HepG2 (cell line): ENCODE measurements around the gene NEDD4. TPM values are rescaled to one million over a fixed set of nuclear protein-coding genes. Genes with fewer than 3 reads are reported as not detected.
A peak's percentile ranks its signal among the peaks of the same experiment; 100 is the strongest.
"Not testable (repeated sequence)": the region's sequence is repeated elsewhere in the genome, so short reads cannot be mapped to it uniquely, and the experiment has no call there.

ENCODE experiments used
- ATAC-seq: fragments of 200-7000 bp; cut with Tn5 transposase; 3 replicates; pipeline ENCODE4 v1.9.1; 2020; ENCODE audit warnings: mild to moderate bottlenecking, moderate library complexity
- BruUV-seq: library from RNA; stranded (reverse); fragments of 400-500 nt; replicated peaks from 2 replicates; lab custom pipeline; 2021; lab: Mats Ljungman, UMichigan
- CTCF ChIA-PET: fragments of 300-600 bp; formaldehyde crosslinking; extraction: SDS; loops from one replicate; lab custom pipeline; 2021; ENCODE audit warnings: low total read pairs, inconsistent platforms, low intra/inter-chr PET ratio; lab: Yijun Ruan, JAX
- POLR2A ChIA-PET: fragments of 350-600 bp; sonication (Branson Sonifier 250); formaldehyde crosslinking; loops from one replicate; lab custom pipeline; 2020; ENCODE audit warnings: antibody characterized with exemption, inconsistent platforms; lab: Yijun Ruan, JAX
- DNase-seq: peaks from one replicate; pipeline ENCODE4 v3.0.0-alpha.2; 2015; ENCODE audit warnings: low spot score
- FAIRE-seq: peaks from 3 replicates; lab custom pipeline; 2011; peaks lifted over from hg19 to GRCh38; lab: Jason Lieb, UNC
- H2AFZ ChIP-seq: one replicate; pipeline ENCODE4 v1.6.1; 2011; ENCODE audit warnings: low read length, inconsistent platforms
- H3K27ac ChIP-seq: fragments of 300-600 bp; 3 replicates; pipeline ENCODE4 v1.8.0; 2011; ENCODE audit warnings: mixed run types, mild to moderate bottlenecking, mixed read lengths, low read length, inconsistent platforms; ENCODE audit not compliant: insufficient read depth; ENCODE audit errors: extremely low read length
- H3K27me3 ChIP-seq, 2 experiments: fragments of 200-600 bp in 1 of 2; 2 replicates in 1 of 2; 3 replicates in 1 of 2; pipeline versions ENCODE4 v1.6.0 to v1.8.0; 2011; ENCODE audit warnings: low read length in 2 of 2, mild to moderate bottlenecking in 2 of 2, moderate library complexity in 2 of 2, inconsistent platforms in 1 of 2; ENCODE audit not compliant: insufficient read depth in 2 of 2, control insufficient read depth in 1 of 2
- H3K36me3 ChIP-seq, 2 experiments: fragments of 200-600 bp in 1 of 2; replicated peaks in 1 of 2; 2 replicates in 1 of 2; 3 replicates in 1 of 2; pipeline versions ENCODE4 v1.5.1 to v1.8.0; 2011; ENCODE audit warnings: low read length in 2 of 2, inconsistent platforms in 1 of 2; ENCODE audit not compliant: insufficient read depth in 2 of 2, control insufficient read depth in 1 of 2
- H3K4me1 ChIP-seq: 2 replicates; pipeline ENCODE4 v1.5.1; 2012; ENCODE audit warnings: low read length, inconsistent platforms; ENCODE audit not compliant: insufficient read depth
- H3K4me2 ChIP-seq: 2 replicates; pipeline ENCODE4 v1.6.0; 2011; ENCODE audit warnings: low read depth, low read length, inconsistent platforms
- H3K4me3 ChIP-seq, 3 experiments: fragments of 200-600 bp in 1 of 3; sonication (generic), shearing (Covaris generic) in 1 of 3; replicated peaks in 1 of 3; 2 replicates each; pipeline ENCODE4 v1.5.1; 2011 to 2016; ENCODE audit warnings: low read length in 3 of 3, inconsistent platforms in 2 of 3, low read depth in 2 of 3, mild to moderate bottlenecking in 2 of 3, control low read depth in 1 of 3, mixed read lengths in 1 of 3; ENCODE audit not compliant: insufficient read depth in 1 of 3
- H3K79me2 ChIP-seq: one replicate; pipeline ENCODE4 v1.6.1; 2011; ENCODE audit warnings: low read length, inconsistent platforms; ENCODE audit not compliant: insufficient read depth
- H3K9ac ChIP-seq: 2 replicates; pipeline ENCODE4 v1.6.0; 2011; ENCODE audit warnings: mild to moderate bottlenecking, low read depth, low read length, inconsistent platforms; ENCODE audit not compliant: insufficient read depth
- H3K9me3 ChIP-seq: 2 replicates; pipeline ENCODE4 v1.5.1; 2012; ENCODE audit warnings: mild to moderate bottlenecking, low read length
- H4K20me1 ChIP-seq: 2 replicates; pipeline ENCODE4 v1.6.0; 2011; ENCODE audit warnings: inconsistent platforms, mild to moderate bottlenecking, low read length, moderate library complexity; ENCODE audit not compliant: insufficient read depth
- BCL6 ChIP-seq: IDR thresholded peaks from 2 replicates; pipeline ENCODE4 v1.6.1; 2016; ENCODE audit warnings: missing genetic modification reagents, missing compliant biosample characterization
- CEBPB ChIP-seq: IDR thresholded peaks from 2 replicates; pipeline ENCODE4 v1.6.1; 2011; ENCODE audit warnings: low read depth, low read length, improper control_type of control experiment, borderline replicate concordance
- CTCF ChIP-seq: sonication (generic); formaldehyde crosslinking; IDR thresholded peaks from 2 replicates; pipeline ENCODE4 v1.5.0; 2020; ENCODE audit warnings: mild to moderate bottlenecking, missing genetic modification reagents, moderate library complexity
- FOXA1 ChIP-seq, 2 experiments: fragments of 450-650 bp in 1 of 2; sonication (generic) in 1 of 2; formaldehyde crosslinking in 1 of 2; IDR thresholded peaks; 2 replicates each; pipeline versions ENCODE4 v1.4.0 to v1.6.1; 2016 to 2020; ENCODE audit warnings: missing genetic modification reagents in 1 of 2
- FOXJ3 ChIP-seq: sonication (generic); formaldehyde crosslinking; IDR thresholded peaks from 2 replicates; pipeline ENCODE4 v1.4.0; 2020; ENCODE audit warnings: missing genetic modification reagents, mild to moderate bottlenecking, borderline replicate concordance
- FOXK1 ChIP-seq: sonication (generic); formaldehyde crosslinking; IDR thresholded peaks from 2 replicates; pipeline ENCODE4 v1.4.0; 2020; ENCODE audit warnings: low read depth, missing genetic modification reagents, borderline replicate concordance
- GATAD1 ChIP-seq: IDR thresholded peaks from 2 replicates; pipeline ENCODE4 v1.6.1; 2016; ENCODE audit warnings: missing genetic modification reagents, missing compliant biosample characterization
- KDM1A ChIP-seq: IDR thresholded peaks from 2 replicates; pipeline ENCODE4 v1.6.1; 2016; ENCODE audit warnings: missing compliant biosample characterization
- KDM2A ChIP-seq: sonication (generic); formaldehyde crosslinking; IDR thresholded peaks from 2 replicates; pipeline ENCODE4 v1.4.0; 2020; ENCODE audit warnings: low read depth, missing genetic modification reagents, borderline replicate concordance
- RCOR2 ChIP-seq: IDR thresholded peaks from 2 replicates; pipeline ENCODE4 v1.6.1; 2016; ENCODE audit warnings: missing biosample characterization, missing genetic modification reagents
- SOX5 ChIP-seq: IDR thresholded peaks from 2 replicates; pipeline ENCODE4 v1.6.1; 2016; ENCODE audit warnings: borderline replicate concordance
- TARDBP ChIP-seq: sonication (generic); formaldehyde crosslinking; IDR thresholded peaks from 2 replicates; pipeline ENCODE4 v1.8.0; 2022; ENCODE audit warnings: mild to moderate bottlenecking, missing genetic modification reagents
- TBX2 ChIP-seq: sonication (generic); formaldehyde crosslinking; IDR thresholded peaks from 2 replicates; pipeline ENCODE4 v1.5.0; 2020; ENCODE audit warnings: missing genetic modification reagents, mild to moderate bottlenecking, borderline replicate concordance
- ZNF292 ChIP-seq: sonication (generic); formaldehyde crosslinking; IDR thresholded peaks from 2 replicates; pipeline ENCODE4 v1.8.1; 2022; ENCODE audit warnings: mild to moderate bottlenecking, low read depth, missing genetic modification reagents, borderline replicate concordance
- WGBS: methylation state at CpG from one replicate; pipeline ENCODE4 v1.1.6; 2017; ENCODE audit warnings: low lambda C conversion rate; 5-methylcytosine and 5-hydroxymethylcytosine counted together
- in situ Hi-C: cut with HindIII; loops from 2 replicates; pipeline ENCODE4 v1.10.0; 2017; ENCODE audit warnings: low pct_unique_long_range_greater_than_20kb; ENCODE audit not compliant: extremely low pct_ligation_motif_present
- intact Hi-C: fragments of 100-400 bp; cut with micrococcal nuclease; formaldehyde crosslinking; loops from one replicate; pipeline ENCODE4 v1.10.0; 2022; ENCODE audit not compliant: unreplicated experiment
- polyA plus RNA-seq, 8 experiments: library from polyadenylated mRNA; depleted of rRNA in 3 of 8; stranded (reverse) in 7 of 8; unstranded in 1 of 8; fragments of >200 nt; fragmentation: Illumina TruSeq in 4 of 8; extraction: Trizol in 4 of 8; gene quantifications; 2 replicates each; pipeline versions ENCODE4 v1.2.1 to v1.2.3, GENCODE V29; 2011 to 2016; ENCODE audit warnings: low read depth in 4 of 8, missing spikeins in 1 of 8, mixed read lengths in 1 of 8; ENCODE audit not compliant: insufficient read depth in 1 of 8
- total RNA-seq, 5 experiments: library from RNA; depleted of rRNA; stranded (reverse); fragments of >200 nt; fragmentation: Illumina TruSeq; extraction: Trizol; gene quantifications; 2 replicates each; pipeline ENCODE4 v1.2.3, GENCODE V29; 2016; ENCODE audit warnings: low read depth in 1 of 5
- TF ChIP-seq, protein P1 (sequence below): sonication (generic); formaldehyde crosslinking; IDR thresholded peaks from 2 replicates; pipeline ENCODE4 v1.4.0; 2020; ENCODE audit warnings: missing genetic modification reagents
- TF ChIP-seq, protein P2 (sequence below): sonication (generic); formaldehyde crosslinking; IDR thresholded peaks from 2 replicates; pipeline ENCODE4 v1.4.0; 2020; ENCODE audit warnings: missing genetic modification reagents

The NEDD4 gene
- total and polyA plus RNA-seq, 2 of the 13 experiments (the other 11 are each of a cell fraction or from before 2014, with no cell fraction given) = 10.4 to 13.0 TPM

GRCh38 chr15:55952501-55953274 lies 40.7 kb downstream of the NEDD4 start (continued):
- peak; percentile 83 for TF ChIP-seq TARDBP (CRISPR knock-in tag)

GRCh38 chr15:55944606-55945005 lies 48.8 kb downstream of the NEDD4 start:
- 17% methylated on average over 2 of the region's 2 CpGs for WGBS
- intact Hi-C loops; TF ChIP-seq FOXA1 (IDR thresholded peaks at IDR 0.05): not testable (repeated sequence)
- peak; percentile 53; the same call in 1 of the 2 replicates for TF ChIP-seq CEBPB
- TF ChIP-seq KDM1A (CRISPR knock-in tag) = peak; percentile 83; the same call in 1 of the 2 replicates
- peak; percentile 67; the same call in 1 of the 2 replicates for TF ChIP-seq ZNF292 (CRISPR knock-in tag)
- TF ChIP-seq GATAD1 (CRISPR knock-in tag) = 0 out of 2 replicates have a peak, but pooled peaks have one; percentile 13
- peak; percentile 25; the same call in 1 of the 2 replicates for TF ChIP-seq CTCF
- peak; percentile 73 for TF ChIP-seq FOXA1 (CRISPR knock-in tag; IDR thresholded peaks at IDR 0.05)
- TF ChIP-seq TBX2 (CRISPR knock-in tag) = peak; percentile 28; the same call in 1 of the 2 replicates
- 0 out of 2 replicates have a peak, but pooled peaks have one; percentile 36 for TF ChIP-seq FOXK1
- TF ChIP-seq, protein P1, sequence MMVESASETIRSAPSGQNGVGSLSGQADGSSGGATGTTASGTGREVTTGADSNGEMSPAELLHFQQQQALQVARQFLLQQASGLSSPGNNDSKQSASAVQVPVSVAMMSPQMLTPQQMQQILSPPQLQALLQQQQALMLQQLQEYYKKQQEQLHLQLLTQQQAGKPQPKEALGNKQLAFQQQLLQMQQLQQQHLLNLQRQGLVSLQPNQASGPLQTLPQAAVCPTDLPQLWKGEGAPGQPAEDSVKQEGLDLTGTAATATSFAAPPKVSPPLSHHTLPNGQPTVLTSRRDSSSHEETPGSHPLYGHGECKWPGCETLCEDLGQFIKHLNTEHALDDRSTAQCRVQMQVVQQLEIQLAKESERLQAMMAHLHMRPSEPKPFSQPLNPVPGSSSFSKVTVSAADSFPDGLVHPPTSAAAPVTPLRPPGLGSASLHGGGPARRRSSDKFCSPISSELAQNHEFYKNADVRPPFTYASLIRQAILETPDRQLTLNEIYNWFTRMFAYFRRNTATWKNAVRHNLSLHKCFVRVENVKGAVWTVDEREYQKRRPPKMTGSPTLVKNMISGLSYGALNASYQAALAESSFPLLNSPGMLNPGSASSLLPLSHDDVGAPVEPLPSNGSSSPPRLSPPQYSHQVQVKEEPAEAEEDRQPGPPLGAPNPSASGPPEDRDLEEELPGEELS (CRISPR knock-in tag) = peak; percentile 74
- peak; percentile 66; the same call in 1 of the 2 replicates for TF ChIP-seq SOX5 (CRISPR knock-in tag)
- TF ChIP-seq RCOR2 = peak; percentile 73; the same call in 1 of the 2 replicates
- 0 out of 2 replicates have a peak, but pooled peaks have one; percentile 50 for TF ChIP-seq BCL6 (CRISPR knock-in tag)
- TF ChIP-seq FOXJ3 (CRISPR knock-in tag) = peak; percentile 41; the same call in 1 of the 2 replicates
- TF ChIP-seq, protein P2, sequence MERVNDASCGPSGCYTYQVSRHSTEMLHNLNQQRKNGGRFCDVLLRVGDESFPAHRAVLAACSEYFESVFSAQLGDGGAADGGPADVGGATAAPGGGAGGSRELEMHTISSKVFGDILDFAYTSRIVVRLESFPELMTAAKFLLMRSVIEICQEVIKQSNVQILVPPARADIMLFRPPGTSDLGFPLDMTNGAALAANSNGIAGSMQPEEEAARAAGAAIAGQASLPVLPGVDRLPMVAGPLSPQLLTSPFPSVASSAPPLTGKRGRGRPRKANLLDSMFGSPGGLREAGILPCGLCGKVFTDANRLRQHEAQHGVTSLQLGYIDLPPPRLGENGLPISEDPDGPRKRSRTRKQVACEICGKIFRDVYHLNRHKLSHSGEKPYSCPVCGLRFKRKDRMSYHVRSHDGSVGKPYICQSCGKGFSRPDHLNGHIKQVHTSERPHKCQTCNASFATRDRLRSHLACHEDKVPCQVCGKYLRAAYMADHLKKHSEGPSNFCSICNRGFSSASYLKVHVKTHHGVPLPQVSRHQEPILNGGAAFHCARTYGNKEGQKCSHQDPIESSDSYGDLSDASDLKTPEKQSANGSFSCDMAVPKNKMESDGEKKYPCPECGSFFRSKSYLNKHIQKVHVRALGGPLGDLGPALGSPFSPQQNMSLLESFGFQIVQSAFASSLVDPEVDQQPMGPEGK (CRISPR knock-in tag) = peak; percentile 44
- TF ChIP-seq KDM2A (CRISPR knock-in tag) = 0 out of 2 replicates have a peak, but pooled peaks have one; percentile 24

More at GRCh38 chr15:55944606-55945005, 48.8 kb downstream of the NEDD4 start:
- in situ Hi-C loops, H3K9ac ChIP-seq, H3K36me3 ChIP-seq, H3K79me2 ChIP-seq, H3K27me3 ChIP-seq, H3K9me3 ChIP-seq, H4K20me1 ChIP-seq, ATAC-seq, H2AFZ ChIP-seq, CTCF ChIA-PET, H3K4me3 ChIP-seq, BruUV-seq: not testable (repeated sequence)
- H3K4me1 ChIP-seq = peaks cover 22% of the 10 kb centered on the region
- FAIRE-seq (peak; percentile 21), DNase-seq (peak; percentile 4)
- H3K27ac ChIP-seq = peak overlapping the region; percentile 39
- POLR2A ChIA-PET = interaction anchor here (0.8 to 1.2 kb wide), 2 partner anchors 48 to 73 kb away, joined by 3 read pairs; partner anchors contain the start of gene NEDD4
- H3K4me2 ChIP-seq = 0 out of 2 replicates have a peak overlapping the region, but pooled peaks have one; percentile 6
